Right cardiac atrium (tissue), 5 donors: ENCODE results near the gene ILF3. TPM values are rescaled to one million over a fixed set of nuclear protein-coding genes. Genes with fewer than 3 reads are reported as not detected.

Source experiments
- ATAC-seq, 2 donors: fragments of 200-7000 bp; cut with Tn5 transposase; one replicate each; pipeline versions ENCODE4 v1.8.0 to v1.9.1; 2020; ENCODE audit warnings: moderate library complexity in 2 of 2, mild to moderate bottlenecking in 1 of 2
- DNase-seq, 3 donors: peaks; one replicate each; pipeline ENCODE4 v3.0.0-alpha.2; 2020
- H3K27ac ChIP-seq: one replicate; pipeline ENCODE4 v1.5.1; 2013; ENCODE audit warnings: mild to moderate bottlenecking, low read length, control low read depth, moderate library complexity
- H3K27me3 ChIP-seq: one replicate; pipeline ENCODE4 v1.6.1; 2013; ENCODE audit not compliant: control insufficient read depth, insufficient read depth
- H3K4me1 ChIP-seq: one replicate; pipeline ENCODE4 v1.6.1; 2013; ENCODE audit warnings: low read length; ENCODE audit not compliant: control insufficient read depth, insufficient read depth
- H3K4me3 ChIP-seq: one replicate; pipeline ENCODE4 v1.5.1; 2013; ENCODE audit warnings: low read length, control low read depth
- H3K9me3 ChIP-seq: one replicate; pipeline ENCODE4 v1.6.1; 2013; ENCODE audit warnings: low read length; ENCODE audit not compliant: control insufficient read depth
- WGBS: extraction: QIAGEN DNeasy Blood & Tissue Kit; methylation state at CpG from one replicate; pipeline ENCODE4 v1.1.7; 2013; 5-methylcytosine and 5-hydroxymethylcytosine counted together
- intact Hi-C, 4 donors: fragments of 100-400 bp; cut with DNase I; formaldehyde crosslinking; loops; one replicate each; pipeline versions ENCODE4 v1.11.0 to v1.14.0; 2022 to 2023
- polyA plus RNA-seq: library from polyadenylated mRNA; stranded (reverse); fragments of 200-250 nt; gene quantifications from one replicate; pipeline ENCODE4 v1.2.3, GENCODE V29; 2013
- total RNA-seq, 4 donors: library from RNA; stranded (reverse); fragmentation: NEBNext Ultra II Directional; extraction: Animal tissue kit (Norgen Biotek cat#: 25700); gene quantifications; one replicate each; pipeline ENCODE4 v1.2.1, GENCODE V29; 2021
- donor health status: healthy with polysubstance abuse.
- donor health status: DM: no; HTN: yes; CAD: no.
- donor health status: DM: no; HTN: no; CAD: no.
- donor health status: DM: no; HTN: yes; CAD: no; lungs with severe emphysema.
- donor health status: DM: yes; HTN: yes; CAD: no.

The ILF3 gene
- total and polyA plus RNA-seq, 5 donors, result 74.2 to 161 (median 132) TPM

DNA sequence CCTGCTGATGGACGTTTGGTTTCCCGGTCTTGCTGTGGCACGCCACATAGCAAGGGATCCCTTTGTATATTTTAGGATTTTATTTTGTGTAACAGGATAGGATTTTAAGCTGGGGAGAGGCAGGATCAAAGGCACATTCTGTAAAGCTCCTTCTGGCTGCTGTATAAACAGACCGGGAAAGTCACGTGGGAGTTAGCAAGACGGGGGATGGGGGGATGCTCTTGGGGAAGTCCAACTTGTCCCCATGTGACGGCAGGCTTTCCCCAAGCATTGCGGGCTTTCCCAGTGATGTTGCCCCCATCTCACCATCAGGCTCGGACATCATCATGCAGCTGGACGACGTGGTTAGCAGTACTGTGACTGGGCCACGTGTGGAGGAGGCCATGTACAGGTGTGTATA is 52.8 kb downstream of the ILF3 start:
- Histone ChIP-seq H3K4me1 (no peaks in the 10 kb centered on the region), H3K27ac (no peak overlapping the region), H3K4me3 (no peak overlapping the region), H3K9me3 (no peaks in the 10 kb centered on the region), H3K27me3 (no peaks in the 10 kb centered on the region)
- intact Hi-C loops, result no loop called here
- DNase-seq (no peak), ATAC-seq (no peak)
- 88% methylated on average over 12 of the region's 12 CpGs for WGBS

- 97% methylated on average over 16 of the region's 16 CpGs for WGBS
- no peaks in the 10 kb centered on the region for H3K27me3 ChIP-seq
- ATAC-seq (no peak), DNase-seq (peak in 1 of 3 donors; percentile 43)
- no peaks in the 10 kb centered on the region for H3K9me3 ChIP-seq
- intact Hi-C loops, result no loop called here
- H3K4me1 ChIP-seq, result no peaks in the 10 kb centered on the region
- no peak overlapping the region for H3K27ac ChIP-seq
- no peak overlapping the region for H3K4me3 ChIP-seq
Measured at GRCh38 chr19:10707440-10707839, 53.3 kb downstream of the ILF3 start.

GRCh38 chr19:10708291-10708690 is 54.1 kb downstream of the ILF3 start:
- Histone ChIP-seq H3K27ac (no peak overlapping the region), H3K9me3 (no peaks in the 10 kb centered on the region), H3K27me3 (no peaks in the 10 kb centered on the region), H3K4me1 (no peaks in the 10 kb centered on the region), H3K4me3 (no peak overlapping the region)
- no peak for DNase-seq
- WGBS, result 94% methylated on average over 7 of the region's 7 CpGs
- intact Hi-C loops, result no loop called here
- ATAC-seq, result no peak

- H3K27ac ChIP-seq, result no peak overlapping the region
- no peaks in the 10 kb centered on the region for H3K9me3 ChIP-seq
- intact Hi-C loops, result loop anchor here in 3 of 4 donors (10.0 kb wide), 1 partner anchor 153 kb away; no protein-coding TSS in a partner anchor
- H3K4me3 ChIP-seq, result no peak overlapping the region
- 67% methylated on average over 14 of the region's 14 CpGs for WGBS
- no peaks in the 10 kb centered on the region for H3K27me3 ChIP-seq
- no peaks in the 10 kb centered on the region for H3K4me1 ChIP-seq
- ATAC-seq, result no peak
- DNase-seq, result no peak
Measured at GRCh38 chr19:10712045-10712444, 57.9 kb downstream of the ILF3 start.

DNA sequence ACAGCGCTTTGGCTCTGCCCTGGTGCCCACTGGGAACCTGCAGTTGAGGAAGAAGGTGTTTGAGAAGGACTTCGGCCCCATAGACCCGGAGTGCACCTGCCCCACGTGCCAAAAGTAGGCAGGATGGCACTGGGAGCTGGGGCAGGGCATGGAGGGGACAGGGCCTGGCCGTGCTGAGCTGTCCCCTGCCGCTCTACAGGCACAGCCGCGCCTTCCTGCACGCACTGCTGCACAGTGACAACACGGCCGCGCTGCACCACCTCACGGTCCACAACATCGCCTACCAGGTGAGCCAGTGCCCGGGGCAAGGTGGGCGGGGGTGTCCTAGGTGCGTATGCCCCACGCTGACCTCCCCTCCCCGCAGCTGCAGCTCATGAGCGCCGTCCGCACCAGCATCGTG is 58.6 kb downstream of the ILF3 start:
- Histone ChIP-seq H3K9me3 (no peaks in the 10 kb centered on the region), H3K4me3 (no peak overlapping the region), H3K27ac (no peak overlapping the region), H3K27me3 (no peaks in the 10 kb centered on the region), H3K4me1 (no peaks in the 10 kb centered on the region)
- ATAC-seq (no peak), DNase-seq (no peak)
- intact Hi-C loops, result loop anchor here in 3 of 4 donors (10.0 kb wide), 1 partner anchor 152 kb away; no protein-coding TSS in a partner anchor
- WGBS, result 93% methylated on average over 23 of the region's 23 CpGs

DNA sequence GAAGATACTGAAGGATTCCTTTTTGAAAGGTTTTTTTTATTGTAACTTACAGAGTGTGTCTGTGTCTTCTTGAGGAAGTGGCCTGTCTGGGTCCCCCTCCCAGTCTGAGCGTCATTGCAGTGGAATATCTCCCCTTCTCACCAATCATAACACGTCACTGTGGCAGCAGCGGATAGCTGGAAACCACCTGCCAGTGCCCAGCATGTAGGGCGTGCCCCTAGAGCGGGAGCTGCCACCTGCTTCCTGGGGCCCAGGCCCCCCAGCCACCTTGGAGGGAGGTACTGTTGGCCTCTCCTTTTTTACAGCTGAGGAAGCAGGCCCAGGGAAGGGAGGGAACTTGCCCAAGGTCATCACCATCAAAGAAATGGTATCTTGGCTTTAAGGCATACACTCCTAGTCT is 59.2 kb downstream of the ILF3 start:
- Histone ChIP-seq H3K27me3 (no peaks in the 10 kb centered on the region), H3K4me1 (no peaks in the 10 kb centered on the region), H3K27ac (no peak overlapping the region), H3K4me3 (no peak overlapping the region), H3K9me3 (no peaks in the 10 kb centered on the region)
- 88% methylated on average over 5 of the region's 5 CpGs for WGBS
- intact Hi-C loops, result loop anchor here in 3 of 4 donors (10.0 kb wide), 1 partner anchor 151 kb away; no protein-coding TSS in a partner anchor
- no peak for DNase-seq
- ATAC-seq, result no peak

DNA sequence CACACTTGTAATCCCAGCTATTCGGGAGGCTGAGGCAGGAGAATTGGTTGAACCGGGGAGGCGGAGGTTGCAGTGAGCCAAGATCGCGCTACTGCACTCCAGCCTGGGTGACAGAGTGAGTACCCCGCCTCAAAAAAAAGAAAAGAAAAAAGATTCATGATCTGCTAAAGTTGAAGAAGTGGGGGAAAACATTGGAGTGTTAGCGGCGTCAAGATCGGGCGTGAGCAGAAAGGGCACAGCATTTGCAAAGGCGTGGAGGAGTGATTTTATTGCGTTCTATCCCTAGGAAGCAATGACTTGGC is 62.9 kb downstream of the ILF3 start:
- H3K27me3 ChIP-seq, result no peaks in the 10 kb centered on the region
- WGBS, result 23% methylated on average over 12 of the region's 12 CpGs
- ATAC-seq (no peak), DNase-seq (no peak)
- no peak overlapping the region for H3K4me3 ChIP-seq
- H3K9me3 ChIP-seq, result no peaks in the 10 kb centered on the region
- peaks cover 15% of the 10 kb centered on the region for H3K4me1 ChIP-seq
- intact Hi-C loops, result loop anchor here (5.0 to 10.0 kb wide), 3 partner anchors 50 to 150 kb away; no protein-coding TSS in a partner anchor
- H3K27ac ChIP-seq, result peak overlapping the region; percentile 39

DNA sequence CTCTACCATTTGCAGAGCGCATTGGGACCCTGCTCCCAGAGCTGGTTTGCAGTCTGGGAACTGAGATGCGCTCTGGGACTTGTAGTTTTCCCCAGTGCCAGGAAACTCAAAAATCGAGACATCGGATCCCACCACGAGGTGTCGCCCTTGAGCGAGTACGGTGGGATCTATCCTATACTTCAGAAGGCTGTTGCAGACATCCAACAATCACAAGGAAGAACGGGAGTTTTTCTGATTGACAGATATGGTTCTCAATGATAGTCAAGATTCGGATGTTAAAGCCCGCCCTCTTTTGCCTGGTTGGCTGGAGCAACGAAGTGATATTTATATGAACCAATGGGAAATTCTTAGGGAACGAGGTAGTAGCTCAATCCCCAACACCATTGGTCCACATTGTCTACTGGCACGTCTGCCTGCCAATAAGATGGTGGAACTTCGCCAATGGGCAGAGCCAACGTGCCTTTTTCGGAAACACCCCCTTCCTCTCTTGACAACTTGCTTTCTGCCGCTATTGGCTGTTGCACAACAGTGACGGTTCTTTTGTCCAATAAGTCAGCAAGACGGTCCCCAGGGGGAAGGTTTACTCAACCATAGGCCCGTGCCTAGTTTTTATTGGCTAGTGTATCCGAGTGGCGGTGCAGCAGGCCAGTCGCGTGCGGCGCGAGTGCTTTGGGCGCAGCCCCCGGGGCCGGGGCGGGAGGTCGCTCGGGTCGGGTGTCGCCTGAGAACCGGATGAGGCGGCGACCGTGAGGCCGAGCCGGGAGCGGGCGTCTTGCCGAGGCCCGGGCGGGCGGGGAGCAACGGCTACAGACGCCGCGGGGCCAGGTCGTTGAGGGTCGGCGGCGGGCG is 63.4 kb downstream of the ILF3 start, which contains the start of gene DNM2:
TSS of gene DNM2 (plus strand) at position 724 of the 849 bp plus-strand sequence. CDS start 164 bp downstream, outside the sequence.
- no peaks in the 10 kb centered on the region for H3K9me3 ChIP-seq
- H3K27ac ChIP-seq, result peak within 1 kb of the TSS; percentile 95
- ATAC-seq (peak; percentile 94 to 96), DNase-seq (peak; percentile 98 to 99 (median 99))
- peaks cover 15% of the 10 kb centered on the region for H3K4me1 ChIP-seq
- peak within 1 kb of the TSS; percentile 96 for H3K4me3 ChIP-seq
- intact Hi-C loops, result loop anchor here (5.0 to 10.0 kb wide), 3 partner anchors 50 to 150 kb away; no protein-coding TSS in a partner anchor
- WGBS, result under 1% methylated on average over 57 of the region's 57 CpGs
- no peaks in the 10 kb centered on the region for H3K27me3 ChIP-seq

DNA sequence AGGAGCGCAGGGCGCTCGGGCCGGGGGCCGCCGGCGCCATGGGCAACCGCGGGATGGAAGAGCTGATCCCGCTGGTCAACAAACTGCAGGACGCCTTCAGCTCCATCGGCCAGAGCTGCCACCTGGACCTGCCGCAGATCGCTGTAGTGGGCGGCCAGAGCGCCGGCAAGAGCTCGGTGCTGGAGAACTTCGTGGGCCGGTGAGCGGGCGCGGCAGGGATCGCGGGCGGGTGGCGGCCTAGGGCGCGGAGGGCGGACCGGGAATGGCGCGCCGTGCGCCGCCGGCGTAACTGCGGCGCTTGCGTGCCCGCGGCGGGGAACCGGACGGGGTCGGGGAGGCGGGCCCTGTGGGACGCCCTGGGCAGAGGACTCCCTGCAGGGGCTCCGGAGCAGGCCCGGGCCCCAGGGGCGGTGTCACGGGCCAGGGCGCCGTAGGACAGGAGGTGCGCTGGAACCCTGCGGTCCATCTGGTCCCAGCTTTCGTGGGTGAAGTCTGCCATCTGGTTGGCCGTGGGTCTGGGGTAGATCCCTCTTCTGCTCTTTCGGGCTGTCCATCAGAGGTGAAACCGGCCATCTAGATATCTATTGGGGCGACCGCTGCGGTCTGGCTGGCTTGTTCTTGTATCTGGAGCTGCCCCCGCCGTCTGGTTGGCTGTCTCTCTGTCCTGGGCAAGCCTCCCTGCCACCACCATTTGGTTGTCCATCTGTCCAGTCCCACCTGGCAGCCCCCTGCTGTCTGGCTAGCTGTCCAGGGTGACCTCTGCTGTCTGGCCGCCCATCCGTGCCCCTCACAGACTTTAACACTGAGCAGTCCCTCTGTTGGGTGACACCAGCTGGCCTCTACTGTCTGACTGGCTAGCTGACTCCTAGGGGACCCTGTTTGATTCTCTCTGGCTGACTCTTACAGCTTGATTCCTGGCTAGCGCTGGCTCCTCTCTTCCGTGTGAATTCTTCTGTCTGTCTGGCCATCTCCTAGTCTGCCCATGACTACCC is 64.4 kb downstream of the ILF3 start:
- H3K4me1 ChIP-seq, result peaks cover 15% of the 10 kb centered on the region
- no peaks in the 10 kb centered on the region for H3K27me3 ChIP-seq
- intact Hi-C loops, result loop anchor here (5.0 to 10.0 kb wide), 3 partner anchors 49 to 149 kb away; no protein-coding TSS in a partner anchor
- peak overlapping the region; percentile 96 for H3K4me3 ChIP-seq
- WGBS, result under 1% methylated on average over 70 of the region's 70 CpGs
- H3K9me3 ChIP-seq, result no peaks in the 10 kb centered on the region
- ATAC-seq (peak; percentile 19 to 21), DNase-seq (peak; percentile 59 to 85 (median 85))
- H3K27ac ChIP-seq, result peak overlapping the region; percentile 95

DNA sequence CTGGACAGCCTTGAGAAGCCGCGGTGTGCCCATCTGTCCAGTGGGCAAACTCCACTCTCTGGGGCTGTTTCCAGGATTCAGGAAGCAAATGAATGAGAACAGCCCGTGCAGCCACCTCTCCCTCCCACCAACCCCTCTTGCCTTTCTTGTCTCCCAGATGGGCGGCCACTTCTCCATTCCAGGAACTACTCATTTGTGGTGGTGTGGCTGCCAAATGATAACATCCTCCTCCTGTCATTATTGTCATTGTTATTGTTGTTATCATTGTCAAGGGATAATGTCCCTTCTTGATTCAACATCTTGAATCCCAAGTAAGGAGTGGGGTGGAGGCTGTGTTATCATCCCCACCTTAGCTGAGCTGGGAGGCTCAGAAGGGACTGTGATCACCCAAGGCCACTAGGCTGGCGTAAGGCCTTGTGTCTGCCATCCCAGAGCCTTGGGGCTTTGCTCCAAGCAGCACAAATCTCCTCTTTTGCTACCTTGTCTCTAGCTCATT is 65.4 kb downstream of the ILF3 start:
- Histone ChIP-seq H3K27me3 (no peaks in the 10 kb centered on the region), H3K4me3 (peak overlapping the region; percentile 96), H3K9me3 (no peaks in the 10 kb centered on the region), H3K4me1 (peaks cover 15% of the 10 kb centered on the region), H3K27ac (peak overlapping the region; percentile 22)
- ATAC-seq (peak in 1 of 2 donors; percentile 3), DNase-seq (peak in 1 of 3 donors; percentile 35)
- intact Hi-C loops, result loop anchor here (5.0 to 10.0 kb wide), 3 partner anchors 48 to 148 kb away; no protein-coding TSS in a partner anchor
- 36% methylated on average over 5 of the region's 5 CpGs for WGBS
